Measurements from ENCODE around the gene ST6GAL1.
"Not testable (repeated sequence)": the region's sequence is repeated elsewhere in the genome, so short reads cannot be mapped to it uniquely, and the experiment has no call there.

ST6GAL1 gene

GRCh38 chr3:187025656-187026316 lies 95.5 kb downstream of the ST6GAL1 start:
- peak; percentile 53 for DNase-seq

- DNase-seq: no peak
Observed at GRCh38 chr3:187026317-187026670, 96.0 kb downstream of the ST6GAL1 start.

GRCh38 chr3:187027531-187028278 lies 97.4 kb downstream of the ST6GAL1 start:
- peak; percentile 63 for DNase-seq

- DNase-seq: no peak
Observed at GRCh38 chr3:187031934-187032333, 101.6 kb downstream of the ST6GAL1 start.

GRCh38 chr3:187036394-187036793 lies 106.1 kb downstream of the ST6GAL1 start:
- no peak for DNase-seq

- DNase-seq: no peak
Observed at GRCh38 chr3:187039100-187039722, 108.9 kb downstream of the ST6GAL1 start.

- no peak for DNase-seq
Observed at GRCh38 chr3:187039723-187040414, 109.5 kb downstream of the ST6GAL1 start.

GRCh38 chr3:187040516-187041361 lies 110.4 kb downstream of the ST6GAL1 start:
- DNase-seq: no peak

- peak; percentile 59 for DNase-seq
Observed at GRCh38 chr3:187041362-187042307, 111.3 kb downstream of the ST6GAL1 start.

GRCh38 chr3:187042346-187042745 lies 112.0 kb downstream of the ST6GAL1 start:
- DNase-seq: no peak

- no peak for DNase-seq
Observed at GRCh38 chr3:187042874-187043458, 112.6 kb downstream of the ST6GAL1 start.

- DNase-seq: no peak
Observed at GRCh38 chr3:187044206-187044605, 113.9 kb downstream of the ST6GAL1 start.

- DNase-seq: no peak
Observed at GRCh38 chr3:187044867-187045552, 114.7 kb downstream of the ST6GAL1 start.

GRCh38 chr3:187046033-187046432 lies 115.7 kb downstream of the ST6GAL1 start:
- DNase-seq: no peak

GRCh38 chr3:187049462-187050101 lies 119.3 kb downstream of the ST6GAL1 start:
- DNase-seq: no peak

GRCh38 chr3:187051066-187051465 lies 120.7 kb downstream of the ST6GAL1 start:
- no peak for DNase-seq

- no peak for DNase-seq
Observed at GRCh38 chr3:187051724-187052366, 121.5 kb downstream of the ST6GAL1 start.

GRCh38 chr3:187052427-187052826 lies 122.1 kb downstream of the ST6GAL1 start:
- not testable (repeated sequence) for DNase-seq

GRCh38 chr3:187054433-187054832 lies 124.1 kb downstream of the ST6GAL1 start:
- DNase-seq: not testable (repeated sequence)
